Ovary (tissue), 9 donors: ENCODE results near the gene OR10K1. TPM values are rescaled to one million over a fixed set of nuclear protein-coding genes. Genes with fewer than 3 reads are reported as not detected.

Experiments used
- DNase-seq, 5 donors: peaks; one replicate each; pipeline ENCODE4 v3.0.0-alpha.2; 2019 to 2020
- H3K27ac ChIP-seq, 2 donors: fragments of 200-600 bp; one replicate each; pipeline versions ENCODE4 v1.5.1 to v1.8.0; 2019 to 2022
- H3K27me3 ChIP-seq: fragments of 200-600 bp; one replicate; pipeline ENCODE4 v1.8.0; 2022
- H3K36me3 ChIP-seq: fragments of 200-600 bp; sonication (generic); one replicate; pipeline ENCODE4 v1.5.1; 2019
- H3K4me1 ChIP-seq: one replicate; pipeline ENCODE4 v1.8.1; 2013; ENCODE audit warnings: mild to moderate bottlenecking, moderate library complexity; ENCODE audit not compliant: insufficient read depth
- H3K4me3 ChIP-seq: fragments of 200-600 bp; sonication (generic); one replicate; pipeline ENCODE4 v1.5.1; 2017
- H3K9me3 ChIP-seq, 2 donors: fragments of 200-600 bp in 1 of 2; sonication (generic) in 1 of 2; one replicate each; pipeline versions ENCODE4 v1.5.1 to v1.8.1; 2013 to 2019; ENCODE audit warnings: mild to moderate bottlenecking in 1 of 2, moderate library complexity in 1 of 2
- CTCF ChIP-seq, 3 donors: fragments of 450-650 bp in 2 of 3; fragments of 200-600 bp in 1 of 3; IDR thresholded peaks; one replicate each; pipeline versions ENCODE4 v1.5.1 to v1.8.0; 2016 to 2022; ENCODE audit warnings: antibody characterized with exemption in 3 of 3, mild to moderate bottlenecking in 1 of 3
- EP300 ChIP-seq: sonication (generic); formaldehyde crosslinking; IDR thresholded peaks from one replicate; pipeline ENCODE4 v1.6.1; 2017; ENCODE audit warnings: antibody characterized with exemption
- POLR2A ChIP-seq: fragments of 450-650 bp; IDR thresholded peaks from one replicate; pipeline ENCODE4 v1.6.1; 2017; ENCODE audit warnings: antibody characterized with exemption, mild to moderate bottlenecking, moderate library complexity
- WGBS, 3 donors: extraction: QIAGEN DNeasy Blood & Tissue Kit in 1 of 3; methylation state at CpG; one replicate each; pipeline versions ENCODE4 v1.1.5 to v1.1.7; 2013 to 2017; 5-methylcytosine and 5-hydroxymethylcytosine counted together
- intact Hi-C, 4 donors: fragments of 100-400 bp; cut with DNase I; formaldehyde crosslinking; loops; one replicate each; pipeline versions ENCODE4 v1.11.0 to v1.15.1; 2022 to 2023
- polyA plus RNA-seq, 2 donors: library from polyadenylated mRNA; stranded (reverse); fragments of 200-250 nt in 1 of 2; fragments of 350-450 nt in 1 of 2; fragmentation: Illumina TruSeq in 1 of 2; extraction: RNeasy Lipid Tissue Mini Kit (QIAGEN cat#74804) in 1 of 2; gene quantifications; one replicate each; pipeline ENCODE4 v1.2.3, GENCODE V29; 2013 to 2014
- total RNA-seq, 7 donors: library from RNA; depleted of rRNA in 2 of 7; stranded (reverse); fragments of >200 nt in 2 of 7; fragmentation: NEBNext Ultra II Directional in 3 of 7; extraction: Animal tissue kit (Norgen Biotek cat#: 25700) in 3 of 7; gene quantifications; one replicate each; pipeline versions ENCODE4 v1.1.0 to v1.2.4, GENCODE V29; 2016 to 2023
- donor health status: DM: no; HTN: no; CAD: no; lungs with moderate emphysema.
- donor health status: DM: no; HTN: no; CAD: no.
- donor health status: Bipolar disorder and iron deficiency.
- donor health status: DM: yes; HTN: yes; CAD: no.
- donor health status: DM: no; HTN: no; CAD: no.
- donor health status: DM: yes; HTN: yes; CAD: no.

The OR10K1 gene
- total and polyA plus RNA-seq, 9 donors: not detected

DNA sequence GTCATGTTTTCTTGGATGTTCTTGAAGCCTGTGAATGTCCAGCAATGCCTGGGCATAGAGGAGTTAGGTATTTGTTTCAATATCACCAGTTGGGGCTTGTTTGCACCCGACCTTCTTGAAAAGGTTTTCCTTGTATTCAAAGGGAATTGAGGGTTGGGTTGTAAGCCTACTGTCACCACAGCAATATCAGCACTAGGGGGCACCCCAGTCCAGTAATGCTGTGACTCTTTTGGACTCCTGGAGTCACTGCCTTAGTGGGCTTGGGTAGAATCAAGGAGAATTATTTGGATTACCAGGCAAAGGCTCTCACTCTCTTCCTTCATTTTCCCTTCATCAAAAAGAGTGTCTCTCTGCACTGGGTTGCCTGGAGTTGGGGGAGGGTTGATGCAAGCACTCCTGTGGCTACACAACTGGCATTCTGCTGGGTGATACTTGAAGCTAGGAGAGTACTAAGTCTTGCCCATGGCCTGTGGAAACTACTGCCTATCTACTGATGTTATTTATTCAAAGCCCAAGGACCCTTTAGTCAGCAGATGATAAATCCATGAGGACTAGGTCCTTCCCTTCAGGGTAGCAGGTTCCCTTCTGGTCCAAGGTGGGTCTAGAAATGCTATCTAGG lies 44.8 kb downstream of the OR10K1 start:
- H3K9me3 ChIP-seq: no peaks in the 10 kb centered on the region
- no peak for DNase-seq
- no peaks in the 10 kb centered on the region for H3K36me3 ChIP-seq
- TF ChIP-seq CTCF (IDR thresholded peaks at IDR 0.05): no peak
- no peak for TF ChIP-seq POLR2A
- no peak for TF ChIP-seq EP300
- H3K4me3 ChIP-seq: no peak overlapping the region
- H3K27me3 ChIP-seq: no peaks in the 10 kb centered on the region
- no peaks in the 10 kb centered on the region for H3K4me1 ChIP-seq
- 33 to 53% (median 39%) methylated on average over 1 of the region's 1 CpG for WGBS, 3 donors
- intact Hi-C loops: no loop called here
- no peak overlapping the region for H3K27ac ChIP-seq

GRCh38 chr1:158507511-158507910 lies 45.9 kb downstream of the OR10K1 start:
- Histone ChIP-seq H3K27me3 (no peaks in the 10 kb centered on the region), H3K36me3 (no peaks in the 10 kb centered on the region), H3K4me3 (no peak overlapping the region), H3K9me3 (no peaks in the 10 kb centered on the region), H3K4me1 (no peaks in the 10 kb centered on the region), H3K27ac (no peak overlapping the region)
- 90 to 94% (median 90%) methylated on average over 2 of the region's 2 CpGs for WGBS, 3 donors
- no peak for DNase-seq
- intact Hi-C loops: no loop called here
- TF ChIP-seq POLR2A: no peak

- WGBS, 3 donors: 2 to 5% (median 2%) methylated on average over 4 of the region's 4 CpGs
Measured at GRCh38 chr1:158509471-158510156, 48.0 kb downstream of the OR10K1 start.

GRCh38 chr1:158516966-158517365 lies 55.3 kb downstream of the OR10K1 start:
- intact Hi-C loops: no loop called here
- Histone ChIP-seq H3K4me3 (no peak overlapping the region), H3K9me3 (no peaks in the 10 kb centered on the region), H3K4me1 (no peaks in the 10 kb centered on the region), H3K27ac (no peak overlapping the region), H3K36me3 (no peaks in the 10 kb centered on the region), H3K27me3 (no peaks in the 10 kb centered on the region)
- no peak for TF ChIP-seq CTCF (IDR thresholded peaks at IDR 0.05)
- no peak for DNase-seq

More at GRCh38 chr1:158509471-158510156, 48.0 kb downstream of the OR10K1 start:
- Histone ChIP-seq H3K9me3 (no peaks in the 10 kb centered on the region), H3K4me3 (no peak overlapping the region), H3K36me3 (no peaks in the 10 kb centered on the region), H3K27ac (no peak overlapping the region), H3K27me3 (no peaks in the 10 kb centered on the region), H3K4me1 (no peaks in the 10 kb centered on the region)
- intact Hi-C loops: no loop called here
- no peak for TF ChIP-seq POLR2A
- TF ChIP-seq EP300: no peak
- no peak for TF ChIP-seq CTCF (IDR thresholded peaks at IDR 0.05)
- DNase-seq: no peak

Other genes starting within 250 kb of the OR10K1 start
- not detected for gene CD1A, start 207.4 kb upstream of the OR10K1 start, total RNA-seq
- not detected for gene CD1A, start 207.4 kb upstream of the OR10K1 start, polyA plus RNA-seq
- gene CD1C, start 171.9 kb upstream of the OR10K1 start, total RNA-seq: under 1 TPM in 3 of 7 donors, not detected in 4; 0.22 to 0.28 (median 0.25) TPM
- 1 to 10 TPM in 1 of 2 donors, under 1 TPM in 1; 0.36 to 6.6 TPM for gene CD1C, start 171.9 kb upstream of the OR10K1 start, polyA plus RNA-seq
- gene CD1B, start 130.3 kb upstream of the OR10K1 start, total RNA-seq: not detected
- under 1 TPM in 1 of 2 donors, not detected in 1; 0.38 TPM for gene CD1B, start 130.3 kb upstream of the OR10K1 start, polyA plus RNA-seq
- gene CD1E, start 107.9 kb upstream of the OR10K1 start, total RNA-seq: under 1 TPM in 1 of 7 donors, not detected in 6; 0.23 TPM
- gene CD1E, start 107.9 kb upstream of the OR10K1 start, polyA plus RNA-seq: 1 to 10 TPM in 1 of 2 donors, not detected in 1; 2.5 TPM
- gene OR10T2, start 62.4 kb upstream of the OR10K1 start, total RNA-seq: not detected
- not detected for gene OR10T2, start 62.4 kb upstream of the OR10K1 start, polyA plus RNA-seq
- gene OR10K2, start 35.6 kb upstream of the OR10K1 start, total RNA-seq: not detected
- not detected for gene OR10K2, start 35.6 kb upstream of the OR10K1 start, polyA plus RNA-seq
- gene OR10R2, start 10.4 kb downstream of the OR10K1 start, total RNA-seq: not detected
- not detected for gene OR10R2, start 10.4 kb downstream of the OR10K1 start, polyA plus RNA-seq
- not detected for gene OR6Y1, start 92.6 kb downstream of the OR10K1 start, total RNA-seq
- not detected for gene OR6Y1, start 92.6 kb downstream of the OR10K1 start, polyA plus RNA-seq
- not detected for gene OR6P1, start 108.7 kb downstream of the OR10K1 start, total RNA-seq
- not detected for gene OR6P1, start 108.7 kb downstream of the OR10K1 start, polyA plus RNA-seq
- not detected for gene OR10X1, start 118.1 kb downstream of the OR10K1 start, total RNA-seq
- not detected for gene OR10X1, start 118.1 kb downstream of the OR10K1 start, polyA plus RNA-seq
- not detected for gene OR10Z1, start 143.4 kb downstream of the OR10K1 start, total RNA-seq
- not detected for gene OR10Z1, start 143.4 kb downstream of the OR10K1 start, polyA plus RNA-seq
- gene SPTA1, start 224.9 kb downstream of the OR10K1 start, total RNA-seq: 1 to 10 TPM in 1 of 7 donors, under 1 TPM in 4, not detected in 2; 0.10 to 1.8 (median 0.23) TPM
- under 1 TPM; 0.07 to 0.17 TPM for gene SPTA1, start 224.9 kb downstream of the OR10K1 start, polyA plus RNA-seq
- gene OR6K2, start 238.8 kb downstream of the OR10K1 start, total RNA-seq: not detected
- gene OR6K2, start 238.8 kb downstream of the OR10K1 start, polyA plus RNA-seq: not detected